Right kidney (tissue), 1 donor: ENCODE measurements around the gene FAM117B.

ENCODE experiments used
- DNase-seq: peaks from one replicate; pipeline ENCODE4 v3.0.0-alpha.2; 2016

Gene FAM117B

GRCh38 chr2:202814226-202814625 lies 179.5 kb downstream of the FAM117B start:
- DNase-seq, result no peak

GRCh38 chr2:202815548-202816360 lies 181.0 kb downstream of the FAM117B start:
- peak; percentile 34 for DNase-seq

- DNase-seq, result no peak
Observed at GRCh38 chr2:202817771-202818170, 183.0 kb downstream of the FAM117B start.

GRCh38 chr2:202818321-202818720 lies 183.6 kb downstream of the FAM117B start:
- no peak for DNase-seq
